ENCODE data around the gene SLC1A5.

Gene SLC1A5

GRCh38 chr19:46742926-46743480, 45.4 kb downstream of the SLC1A5 start:
- DNase-seq (ENCODE audit: low read depth): no peak

GRCh38 chr19:46741447-46741846, 46.9 kb downstream of the SLC1A5 start:
- no peak for DNase-seq (ENCODE audit: low read depth)

- no peak for DNase-seq (ENCODE audit: low read depth)
Measured at GRCh38 chr19:46739290-46739771, 49.1 kb downstream of the SLC1A5 start.

- no peak for DNase-seq (ENCODE audit: low read depth)
Measured at GRCh38 chr19:46737761-46738171, 50.6 kb downstream of the SLC1A5 start.

GRCh38 chr19:46737298-46737654, 51.1 kb downstream of the SLC1A5 start:
- DNase-seq (ENCODE audit: low read depth): no peak

GRCh38 chr19:46736531-46737297, 51.7 kb downstream of the SLC1A5 start:
- no peak for DNase-seq (ENCODE audit: low read depth)

- DNase-seq (ENCODE audit: low read depth): no peak
Measured at GRCh38 chr19:46733690-46734292, 54.6 kb downstream of the SLC1A5 start.

- DNase-seq (ENCODE audit: low read depth): no peak
Measured at GRCh38 chr19:46732966-46733689, 55.3 kb downstream of the SLC1A5 start.

- no peak for DNase-seq (ENCODE audit: low read depth)
Measured at GRCh38 chr19:46732172-46732938, 56.0 kb downstream of the SLC1A5 start.

- no peak for DNase-seq (ENCODE audit: low read depth)
Measured at GRCh38 chr19:46731584-46731983, 56.8 kb downstream of the SLC1A5 start.

- DNase-seq (ENCODE audit: low read depth): no peak
Measured at GRCh38 chr19:46731007-46731501, 57.3 kb downstream of the SLC1A5 start.

GRCh38 chr19:46730595-46730994, 57.8 kb downstream of the SLC1A5 start:
- no peak for DNase-seq (ENCODE audit: low read depth)

GRCh38 chr19:46730187-46730586, 58.2 kb downstream of the SLC1A5 start:
- no peak for DNase-seq (ENCODE audit: low read depth)

GRCh38 chr19:46729696-46730095, 58.7 kb downstream of the SLC1A5 start:
- DNase-seq (ENCODE audit: low read depth): no peak

- DNase-seq (ENCODE audit: low read depth): peak; percentile 58
Measured at GRCh38 chr19:46728693-46729339, 59.6 kb downstream of the SLC1A5 start.

- no peak for DNase-seq (ENCODE audit: low read depth)
Measured at GRCh38 chr19:46728208-46728607, 60.2 kb downstream of the SLC1A5 start.

GRCh38 chr19:46727757-46728156, 60.6 kb downstream of the SLC1A5 start:
- DNase-seq (ENCODE audit: low read depth): no peak

- DNase-seq (ENCODE audit: low read depth): no peak
Measured at GRCh38 chr19:46726971-46727501, 61.4 kb downstream of the SLC1A5 start.

- no peak for DNase-seq (ENCODE audit: low read depth)
Measured at GRCh38 chr19:46726551-46726950, 61.8 kb downstream of the SLC1A5 start.

GRCh38 chr19:46725859-46726393, 62.5 kb downstream of the SLC1A5 start:
- DNase-seq (ENCODE audit: low read depth): no peak
